Measurements from ENCODE around the gene FBXL22.

DNA sequence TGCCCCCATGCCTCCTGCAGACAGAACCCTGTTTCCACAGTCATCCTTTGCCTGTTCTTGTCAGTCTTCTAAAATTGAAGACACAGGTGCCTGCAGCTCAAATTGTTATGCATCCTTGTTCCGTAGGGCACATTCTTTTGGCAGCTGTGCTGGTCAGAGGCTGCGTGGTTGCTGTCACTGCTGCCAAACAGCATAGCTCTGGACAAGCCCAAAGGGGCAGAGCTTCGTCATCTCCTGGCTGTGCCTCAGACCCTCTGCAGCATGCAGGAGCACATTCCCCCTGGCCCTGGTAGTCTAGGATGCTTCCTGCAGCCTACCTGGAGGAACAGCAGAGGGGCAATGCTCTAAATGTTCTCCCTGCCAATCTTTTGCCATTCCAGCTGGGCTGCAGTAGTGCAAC is 2.1 kb upstream of the FBXL22 start:
- TF ChIP-seq POLR2A (IDR thresholded peaks at IDR 0.05): no peak
- TF ChIP-seq, protein P1, sequence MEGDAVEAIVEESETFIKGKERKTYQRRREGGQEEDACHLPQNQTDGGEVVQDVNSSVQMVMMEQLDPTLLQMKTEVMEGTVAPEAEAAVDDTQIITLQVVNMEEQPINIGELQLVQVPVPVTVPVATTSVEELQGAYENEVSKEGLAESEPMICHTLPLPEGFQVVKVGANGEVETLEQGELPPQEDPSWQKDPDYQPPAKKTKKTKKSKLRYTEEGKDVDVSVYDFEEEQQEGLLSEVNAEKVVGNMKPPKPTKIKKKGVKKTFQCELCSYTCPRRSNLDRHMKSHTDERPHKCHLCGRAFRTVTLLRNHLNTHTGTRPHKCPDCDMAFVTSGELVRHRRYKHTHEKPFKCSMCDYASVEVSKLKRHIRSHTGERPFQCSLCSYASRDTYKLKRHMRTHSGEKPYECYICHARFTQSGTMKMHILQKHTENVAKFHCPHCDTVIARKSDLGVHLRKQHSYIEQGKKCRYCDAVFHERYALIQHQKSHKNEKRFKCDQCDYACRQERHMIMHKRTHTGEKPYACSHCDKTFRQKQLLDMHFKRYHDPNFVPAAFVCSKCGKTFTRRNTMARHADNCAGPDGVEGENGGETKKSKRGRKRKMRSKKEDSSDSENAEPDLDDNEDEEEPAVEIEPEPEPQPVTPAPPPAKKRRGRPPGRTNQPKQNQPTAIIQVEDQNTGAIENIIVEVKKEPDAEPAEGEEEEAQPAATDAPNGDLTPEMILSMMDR (IDR thresholded peaks at IDR 0.05): no peak
